ENCODE results near the gene SERPINI1.

Gene SERPINI1, protein sequence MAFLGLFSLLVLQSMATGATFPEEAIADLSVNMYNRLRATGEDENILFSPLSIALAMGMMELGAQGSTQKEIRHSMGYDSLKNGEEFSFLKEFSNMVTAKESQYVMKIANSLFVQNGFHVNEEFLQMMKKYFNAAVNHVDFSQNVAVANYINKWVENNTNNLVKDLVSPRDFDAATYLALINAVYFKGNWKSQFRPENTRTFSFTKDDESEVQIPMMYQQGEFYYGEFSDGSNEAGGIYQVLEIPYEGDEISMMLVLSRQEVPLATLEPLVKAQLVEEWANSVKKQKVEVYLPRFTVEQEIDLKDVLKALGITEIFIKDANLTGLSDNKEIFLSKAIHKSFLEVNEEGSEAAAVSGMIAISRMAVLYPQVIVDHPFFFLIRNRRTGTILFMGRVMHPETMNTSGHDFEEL

DNA sequence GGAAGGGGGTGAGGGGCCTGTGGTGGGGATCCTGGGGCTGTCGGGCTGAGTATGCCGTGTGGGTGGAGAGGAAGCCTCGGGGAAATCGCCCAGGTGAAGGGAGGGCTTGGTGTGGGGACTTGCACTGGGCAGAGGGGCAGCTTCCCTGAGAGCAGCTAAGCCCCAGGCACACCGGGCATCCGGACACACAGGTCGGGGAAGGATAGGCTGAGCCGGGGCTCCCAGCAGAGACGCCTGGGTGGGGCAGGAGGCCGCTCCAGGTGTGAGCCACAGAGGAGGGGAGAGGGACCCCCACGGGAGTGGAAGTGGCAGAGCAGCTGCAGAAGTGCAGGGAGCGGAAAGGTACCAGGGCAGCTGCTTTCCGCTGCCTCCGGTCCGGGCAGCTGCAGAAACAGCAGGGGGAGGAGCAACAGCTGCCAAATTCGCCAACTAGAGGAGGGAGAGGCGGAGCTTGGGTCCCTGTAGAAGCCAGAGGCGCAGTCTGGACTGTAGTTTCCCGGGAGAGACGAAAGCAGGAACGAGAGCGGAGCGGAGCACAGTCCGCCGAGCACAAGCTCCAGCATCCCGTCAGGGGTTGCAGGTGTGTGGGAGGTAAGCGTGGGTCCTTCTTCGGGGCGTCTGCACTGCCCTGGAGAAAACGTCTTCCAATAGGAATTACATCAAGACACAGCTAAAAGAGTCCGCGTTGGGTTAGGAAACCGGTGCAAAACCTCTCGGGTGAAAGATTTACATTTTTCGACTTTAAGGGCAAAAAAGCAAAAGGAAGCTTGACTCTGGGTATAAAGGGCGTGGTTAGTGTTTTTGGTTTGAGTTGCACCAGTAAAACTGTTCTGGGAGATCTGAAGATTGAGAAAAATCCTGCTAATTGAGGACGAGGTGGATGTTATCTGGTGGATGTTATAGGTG is at the start of gene SERPINI1:
SERPINI1 (plus strand) TSS at position 489 of the 906 bp plus-strand sequence. CDS start 53,408 bp downstream, outside the sequence.
- peak; percentile 73 for DNase-seq (ENCODE audit: low spot score)

- DNase-seq (ENCODE audit: low spot score): no peak
These were observed 44.2 kb upstream of the SERPINI1 start for GRCh38 chr3:167691366-167691765.

DNA sequence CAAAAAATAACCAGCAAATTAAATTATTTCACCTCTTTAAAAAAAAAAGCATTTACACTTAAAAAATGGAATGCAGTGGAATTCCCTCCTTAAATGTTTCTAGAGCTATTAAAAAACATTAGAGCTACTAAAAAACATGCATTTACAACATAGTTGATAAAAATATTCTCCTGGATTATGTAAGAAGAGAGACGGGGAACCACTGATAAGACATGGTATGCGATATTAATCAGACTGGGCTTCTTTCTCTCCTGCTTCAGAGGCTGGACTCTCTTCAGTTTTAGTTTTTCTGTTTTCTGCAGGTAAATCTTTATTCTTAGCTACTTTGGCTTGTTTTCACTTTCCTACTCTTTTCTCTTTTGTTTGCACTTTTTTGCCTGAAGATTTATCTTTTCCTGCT is 41.4 kb upstream of the SERPINI1 start:
- DNase-seq (ENCODE audit: low spot score): no peak

DNA sequence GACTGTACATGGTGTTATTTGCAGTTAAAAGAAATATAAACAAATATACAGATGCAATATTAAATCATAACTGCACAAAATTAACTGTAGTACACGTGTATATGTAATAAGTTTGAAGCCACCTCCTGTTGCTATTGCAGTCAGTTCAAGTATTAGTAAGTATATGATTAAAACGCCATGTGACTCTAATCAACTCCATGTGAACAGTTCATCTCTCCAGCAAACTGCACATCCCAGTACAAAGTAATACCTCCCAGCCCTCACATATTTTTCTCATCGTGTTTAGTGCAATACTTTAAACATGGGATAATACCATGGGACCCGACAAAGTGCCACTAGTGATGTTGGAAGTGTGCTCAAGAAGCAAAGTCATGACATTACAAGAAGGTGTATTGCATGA is 35.5 kb upstream of the SERPINI1 start:
- no peak for DNase-seq (ENCODE audit: low spot score)

DNA sequence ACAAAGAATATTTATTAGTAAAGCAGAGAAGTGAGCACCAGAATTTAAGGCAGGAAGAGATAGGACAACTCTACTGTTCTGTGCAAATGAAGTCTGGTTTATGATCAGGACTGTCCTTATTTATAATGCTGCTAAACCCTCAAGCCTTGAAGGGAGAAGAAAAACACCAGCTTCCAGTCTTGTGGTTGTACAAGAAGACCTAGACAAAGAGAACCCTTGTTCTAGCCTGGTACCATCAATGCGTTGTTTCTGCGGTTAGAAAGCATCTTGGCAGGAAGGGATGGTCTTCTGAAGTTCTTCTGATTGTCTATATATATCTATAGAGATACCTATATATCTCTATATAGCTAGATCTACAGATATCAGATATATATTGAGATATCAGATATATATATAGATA is 34.6 kb upstream of the SERPINI1 start:
- DNase-seq (ENCODE audit: low spot score): no peak

DNA sequence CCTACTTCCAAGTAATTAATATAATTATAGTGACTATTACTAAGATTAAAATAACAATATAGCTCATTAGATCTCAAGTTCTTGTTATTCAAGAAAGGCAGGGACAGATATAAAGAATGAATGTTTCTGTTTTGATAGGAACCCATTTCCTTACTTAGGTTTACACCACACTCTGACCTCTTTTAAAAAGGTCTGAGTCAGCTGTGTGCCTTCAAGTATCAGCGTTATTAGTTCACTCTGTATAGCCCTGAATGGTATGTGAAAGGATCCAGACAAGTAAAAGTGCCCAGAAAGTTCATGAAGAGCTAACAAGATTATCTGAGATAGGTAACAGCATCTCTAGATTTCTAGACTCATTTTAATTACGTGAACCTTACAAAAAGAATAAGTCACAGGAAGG is 29.7 kb upstream of the SERPINI1 start:
- DNase-seq (ENCODE audit: low spot score): peak; percentile 7

GRCh38 chr3:167709690-167710089 is 25.8 kb upstream of the SERPINI1 start:
- no peak for DNase-seq (ENCODE audit: low spot score)

GRCh38 chr3:167710552-167710951 is 25.0 kb upstream of the SERPINI1 start:
- DNase-seq (ENCODE audit: low spot score): no peak

GRCh38 chr3:167711439-167711838 is 24.1 kb upstream of the SERPINI1 start:
- DNase-seq (ENCODE audit: low spot score): no peak

GRCh38 chr3:167712445-167712844 is 23.1 kb upstream of the SERPINI1 start:
- no peak for DNase-seq (ENCODE audit: low spot score)

- no peak for DNase-seq (ENCODE audit: low spot score)
These were observed 20.6 kb upstream of the SERPINI1 start for GRCh38 chr3:167714871-167715270.

DNA sequence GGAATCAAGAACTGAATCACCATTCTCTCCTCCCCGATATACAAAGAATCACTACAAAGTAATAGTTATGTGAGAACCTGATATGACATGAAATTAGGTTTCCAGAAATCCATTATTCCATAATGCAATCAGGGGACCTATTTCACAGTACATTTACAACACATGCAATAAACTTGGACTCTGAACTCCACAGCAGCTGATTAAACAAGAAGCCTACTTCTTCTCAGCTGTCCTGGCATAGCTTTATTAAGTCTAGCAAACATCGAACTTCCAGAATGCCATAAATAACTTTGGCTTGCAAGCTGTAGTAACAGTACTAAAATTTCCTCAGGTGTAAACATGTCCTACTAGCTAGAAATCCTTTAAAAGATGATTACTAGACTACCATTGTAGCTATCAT is 18.6 kb upstream of the SERPINI1 start:
- DNase-seq (ENCODE audit: low spot score): no peak

DNA sequence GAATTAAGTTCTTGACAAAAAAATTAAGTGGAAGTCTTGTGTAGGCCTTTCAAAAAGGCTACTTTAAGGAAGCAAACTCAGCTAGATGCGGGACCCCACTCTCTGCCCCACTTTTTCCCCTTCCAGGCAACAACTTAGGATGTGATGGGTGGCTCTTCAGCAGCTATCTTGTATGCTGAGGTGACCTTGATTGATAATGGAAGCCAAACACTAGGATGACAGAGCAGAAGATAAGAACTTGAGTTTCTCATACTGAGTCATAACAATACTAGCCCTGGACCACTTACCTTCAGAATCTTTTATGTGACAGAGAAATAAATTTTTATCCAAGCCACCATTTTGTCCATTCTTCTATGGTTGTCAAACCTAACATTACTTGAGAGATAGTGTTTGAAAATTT is 16.9 kb upstream of the SERPINI1 start:
- DNase-seq (ENCODE audit: low spot score): no peak

DNA sequence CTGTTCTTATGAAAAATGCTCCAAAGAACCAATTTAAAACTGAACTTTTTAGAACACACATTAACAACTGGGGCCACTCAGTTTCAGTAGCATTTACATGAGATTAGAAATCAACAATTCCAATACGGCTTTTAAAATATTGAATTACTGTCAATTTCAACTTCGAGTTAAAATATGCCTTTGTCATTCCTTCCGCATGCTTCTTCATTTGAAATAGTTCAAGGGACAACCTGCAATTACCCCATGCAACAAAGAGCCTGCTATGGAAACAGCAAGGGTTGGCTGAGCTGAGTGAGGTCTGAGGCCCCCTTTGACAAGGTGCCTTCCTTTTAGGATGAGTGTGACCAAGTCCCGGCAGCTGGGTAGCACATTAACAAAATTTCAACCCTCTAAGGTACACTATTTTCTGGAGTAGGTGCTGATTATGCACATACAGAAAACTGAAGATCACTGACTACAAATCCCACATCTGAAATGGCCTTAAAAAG is 12.5 kb upstream of the SERPINI1 start:
- DNase-seq (ENCODE audit: low spot score): no peak

DNA sequence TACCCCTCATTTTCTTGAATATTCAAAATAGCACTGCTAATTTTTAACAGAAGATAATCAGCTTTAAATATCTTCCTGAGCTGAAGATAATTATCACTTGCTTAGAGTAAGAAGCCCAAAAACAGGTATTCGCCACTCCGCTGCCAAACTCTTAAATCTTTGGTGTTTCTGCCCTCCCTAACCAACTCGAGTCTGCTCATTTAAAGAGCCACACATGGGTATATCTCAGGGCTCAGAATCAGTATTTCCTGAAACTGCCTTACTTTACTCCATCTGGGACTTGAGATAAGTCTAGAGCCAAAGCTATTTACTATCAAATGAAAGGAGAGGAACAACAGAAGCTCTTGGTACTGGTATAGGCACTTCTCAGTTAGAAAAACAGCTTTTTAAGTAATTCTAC is 11.6 kb upstream of the SERPINI1 start:
- no peak for DNase-seq (ENCODE audit: low spot score)

- DNase-seq (ENCODE audit: low spot score): peak; percentile 54
These were observed 7.3 kb upstream of the SERPINI1 start for GRCh38 chr3:167728176-167728575.

GRCh38 chr3:167728632-167729323 is 6.7 kb upstream of the SERPINI1 start:
- no peak for DNase-seq (ENCODE audit: low spot score)

DNA sequence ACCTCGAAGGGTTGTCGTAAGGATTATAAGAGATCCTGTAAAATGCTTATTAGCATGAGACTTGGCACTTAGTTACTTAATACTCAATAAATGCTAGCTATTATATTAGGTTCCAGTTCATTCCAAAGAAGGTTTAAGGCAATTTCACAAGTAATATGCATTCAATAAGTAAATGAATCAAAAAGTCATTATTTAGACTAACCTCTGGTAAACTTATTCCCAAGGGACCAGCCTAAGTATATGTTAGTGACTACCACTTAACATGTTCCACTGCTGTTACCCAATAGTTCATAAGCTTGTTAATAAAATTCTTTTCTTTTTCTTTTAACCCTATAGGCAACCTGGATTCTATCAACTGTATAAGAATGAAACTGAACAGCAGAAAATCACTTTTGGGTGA is 5.9 kb upstream of the SERPINI1 start:
- DNase-seq (ENCODE audit: low spot score): no peak

- no peak for DNase-seq (ENCODE audit: low spot score)
These were observed 4.1 kb upstream of the SERPINI1 start for GRCh38 chr3:167731393-167731792.

DNA sequence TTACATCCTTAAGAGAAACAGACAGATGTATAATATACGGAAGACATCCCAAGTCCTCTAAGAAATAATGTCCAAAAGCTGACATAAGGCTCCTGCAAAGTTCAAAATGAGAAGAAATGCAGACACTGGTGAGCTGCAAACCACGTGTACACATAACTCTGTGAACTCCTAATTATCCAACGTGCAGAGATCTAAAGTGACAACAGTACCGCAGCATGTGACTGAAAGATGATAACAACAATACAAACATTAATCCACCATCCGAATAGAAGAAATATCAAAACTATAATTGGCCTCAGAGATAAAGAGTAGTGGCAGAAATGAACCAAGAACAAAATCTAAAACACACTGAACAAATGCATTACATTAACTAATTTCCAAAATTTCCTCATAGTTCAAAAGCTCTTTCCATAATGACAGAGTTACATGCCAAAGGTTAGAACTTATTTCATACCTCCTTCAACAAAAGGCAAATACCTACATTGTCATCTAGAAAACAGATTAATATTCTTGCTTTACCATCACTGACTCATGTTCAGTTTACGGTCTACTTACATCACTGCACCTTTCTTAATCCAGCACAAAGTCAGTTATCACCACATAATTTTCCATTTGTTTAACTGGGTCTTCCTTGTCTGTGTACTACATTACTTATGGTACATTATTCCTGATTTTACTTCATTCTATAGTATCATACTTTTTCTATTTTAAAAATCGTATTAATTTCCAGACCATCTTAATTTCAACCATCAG is 3.0 kb upstream of the SERPINI1 start:
- DNase-seq (ENCODE audit: low spot score): no peak

- DNase-seq (ENCODE audit: low spot score): no peak
These were observed 1.5 kb upstream of the SERPINI1 start for GRCh38 chr3:167733961-167734497.
